COLO668 (cell line): ENCODE data around the gene SLC23A2.
A peak's percentile ranks its signal among the peaks of the same experiment; 100 is the strongest.
"Not testable (repeated sequence)": the region's sequence is repeated elsewhere in the genome, so short reads cannot be mapped to it uniquely, and the experiment has no call there.

Experiments used
- DNase-seq: peaks from one replicate; lab custom pipeline; 2025; ENCODE audit not compliant: unreplicated experiment; lab: John Stamatoyannopoulos, UW

SLC23A2 gene

DNA sequence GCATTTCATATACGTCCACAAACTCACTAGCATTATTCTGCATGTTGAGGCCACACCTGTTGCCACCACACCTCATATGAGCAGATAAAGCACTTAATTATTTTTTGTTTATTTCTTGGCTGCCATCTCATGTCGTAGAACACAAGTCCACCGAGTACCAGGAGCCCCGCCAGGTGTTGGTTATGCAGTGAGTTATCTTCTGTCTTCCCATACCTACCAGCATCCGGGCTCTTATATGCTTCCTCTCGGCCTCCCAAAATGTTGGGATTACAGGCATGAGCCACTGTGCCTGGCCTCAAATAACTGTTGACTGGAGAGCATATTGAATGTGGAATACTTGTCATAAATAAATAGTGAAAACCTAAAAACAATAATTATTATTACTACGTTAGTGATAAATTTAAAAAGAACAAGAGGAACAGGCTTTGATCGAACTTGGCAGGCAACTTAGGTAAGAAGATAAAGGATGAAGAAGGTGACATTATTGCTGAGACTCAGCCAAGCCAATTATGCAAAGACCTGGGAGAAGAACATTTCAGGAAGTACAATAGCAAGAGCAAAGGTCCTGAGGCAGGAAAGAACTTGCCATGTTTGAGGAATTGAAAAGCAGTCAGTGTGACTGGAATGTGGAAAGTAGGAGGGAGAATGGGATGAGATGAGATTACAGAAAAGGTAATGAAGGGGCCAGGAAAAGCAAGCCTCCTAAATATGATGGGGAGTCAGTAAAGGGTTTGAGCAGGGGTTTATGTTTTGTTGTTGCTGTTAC lies 12.6 kb upstream of the SLC23A2 start:
- DNase-seq, result no peak

GRCh38 chr20:5008759-5009158 lies 7.4 kb upstream of the SLC23A2 start:
- no peak for DNase-seq

- no peak for DNase-seq
Measured at GRCh38 chr20:5005326-5005725, 4.0 kb upstream of the SLC23A2 start.

DNA sequence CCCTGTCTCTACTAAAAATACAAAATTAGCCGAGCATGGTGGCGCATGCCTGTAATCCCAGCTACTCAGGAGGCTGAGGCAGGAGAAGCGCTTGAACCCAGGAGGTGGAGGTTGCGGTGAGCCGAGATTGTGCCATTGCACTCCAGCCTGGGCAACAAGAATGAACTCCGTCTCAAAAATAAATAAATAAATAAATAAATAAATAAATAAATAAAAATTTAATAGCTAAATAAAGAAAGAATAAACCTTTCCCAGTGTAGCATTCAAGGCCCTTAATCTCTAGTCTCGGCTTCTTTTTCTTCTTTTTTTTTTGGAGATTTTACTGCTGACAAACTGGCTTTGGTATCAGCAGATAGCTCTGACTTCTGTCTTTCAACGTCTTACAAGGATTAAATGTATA lies 3.5 kb upstream of the SLC23A2 start:
- DNase-seq, result not testable (repeated sequence)

GRCh38 chr20:5003626-5004025 lies 2.3 kb upstream of the SLC23A2 start:
- no peak for DNase-seq

DNA sequence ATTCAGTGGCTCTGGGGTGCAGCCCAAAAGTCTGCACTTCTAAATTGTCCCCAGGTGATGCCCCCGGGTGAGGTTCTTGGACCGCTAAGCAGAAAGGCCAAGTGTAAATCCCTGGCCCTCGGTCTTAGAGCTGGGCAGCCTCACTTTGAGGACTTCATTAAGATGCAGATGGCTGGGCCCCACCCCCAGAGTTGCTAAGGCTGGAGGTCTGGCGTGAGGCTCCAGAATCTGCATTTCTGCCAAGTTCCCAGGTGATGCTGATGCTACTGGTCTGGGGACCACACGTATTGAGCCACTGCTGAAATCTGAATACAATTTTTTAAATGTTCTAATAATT lies 735 bp upstream of the SLC23A2 start:
- DNase-seq, result no peak

- DNase-seq, result peak; percentile 58
Measured at GRCh38 chr20:5000263-5001173, 792 bp downstream of the SLC23A2 start.

- peak; percentile 73 for DNase-seq
Measured at GRCh38 chr20:4999788-5000187, 1.5 kb downstream of the SLC23A2 start.

DNA sequence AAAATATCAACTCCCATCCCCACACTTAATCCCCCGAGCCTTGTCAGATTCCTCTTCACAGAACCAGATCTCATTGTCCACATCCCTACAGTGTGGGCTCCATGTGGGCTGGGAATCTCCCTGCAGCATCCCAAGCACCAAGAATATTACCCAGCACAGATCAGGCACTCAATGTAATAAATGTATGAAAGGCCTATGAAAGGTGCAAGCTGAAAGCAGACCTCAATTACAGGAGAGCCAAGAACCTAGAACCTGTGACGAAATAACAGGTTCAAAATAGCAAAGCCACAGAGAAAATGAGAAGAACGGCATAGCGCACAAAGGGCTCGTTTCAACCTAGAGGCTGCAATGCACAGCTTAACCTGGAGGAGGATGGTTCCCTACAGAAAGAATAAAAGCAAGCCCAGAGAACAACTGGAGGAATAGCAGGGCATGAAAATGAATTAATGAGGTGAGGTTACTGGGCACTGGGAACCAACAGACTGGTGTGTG lies 3.1 kb downstream of the SLC23A2 start:
- no peak for DNase-seq

GRCh38 chr20:4997222-4997621 lies 4.1 kb downstream of the SLC23A2 start:
- DNase-seq, result no peak

DNA sequence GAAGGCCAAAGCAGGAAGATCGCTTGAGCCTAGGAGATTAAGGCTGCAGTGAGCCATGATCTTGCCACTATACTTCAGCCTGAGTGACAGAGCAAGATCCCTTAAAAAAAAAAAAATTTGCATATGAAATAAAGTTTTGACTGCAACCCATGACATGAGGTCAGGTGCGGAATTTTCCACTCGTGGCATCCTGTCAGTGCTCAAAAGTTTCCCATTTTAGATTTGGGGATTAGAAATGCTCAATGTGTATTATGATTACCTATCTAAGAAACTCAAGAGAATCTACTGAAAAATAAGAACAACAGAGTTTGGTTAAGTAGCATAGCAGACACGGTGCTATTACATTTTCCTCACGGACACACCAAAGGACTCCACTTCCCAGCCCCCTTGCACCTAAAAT lies 11.7 kb downstream of the SLC23A2 start:
- DNase-seq, result no peak

DNA sequence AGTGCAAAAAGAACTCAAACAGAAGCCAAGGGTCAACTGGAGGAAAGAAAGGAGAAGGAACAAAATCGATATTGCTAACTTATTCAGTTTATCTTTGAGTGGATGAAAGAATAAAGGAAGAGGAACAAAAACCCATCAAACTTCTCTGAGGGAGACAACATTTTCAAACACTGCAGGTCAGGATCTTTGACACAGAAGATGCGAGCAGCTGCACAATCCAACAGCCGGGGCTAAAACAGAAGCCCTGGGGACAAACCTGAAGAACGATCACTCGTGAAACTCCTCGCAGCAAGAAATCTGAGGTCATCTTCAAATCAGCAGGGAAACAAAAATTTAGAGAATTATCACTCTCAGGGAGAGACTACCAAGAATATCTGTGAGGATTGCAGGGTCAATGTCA lies 14.2 kb downstream of the SLC23A2 start:
- DNase-seq, result no peak

- no peak for DNase-seq
Measured at GRCh38 chr20:4985658-4986057, 15.7 kb downstream of the SLC23A2 start.

GRCh38 chr20:4982281-4982680 lies 19.0 kb downstream of the SLC23A2 start:
- DNase-seq, result no peak

- no peak for DNase-seq
Measured at GRCh38 chr20:4979841-4980410, 21.4 kb downstream of the SLC23A2 start.

DNA sequence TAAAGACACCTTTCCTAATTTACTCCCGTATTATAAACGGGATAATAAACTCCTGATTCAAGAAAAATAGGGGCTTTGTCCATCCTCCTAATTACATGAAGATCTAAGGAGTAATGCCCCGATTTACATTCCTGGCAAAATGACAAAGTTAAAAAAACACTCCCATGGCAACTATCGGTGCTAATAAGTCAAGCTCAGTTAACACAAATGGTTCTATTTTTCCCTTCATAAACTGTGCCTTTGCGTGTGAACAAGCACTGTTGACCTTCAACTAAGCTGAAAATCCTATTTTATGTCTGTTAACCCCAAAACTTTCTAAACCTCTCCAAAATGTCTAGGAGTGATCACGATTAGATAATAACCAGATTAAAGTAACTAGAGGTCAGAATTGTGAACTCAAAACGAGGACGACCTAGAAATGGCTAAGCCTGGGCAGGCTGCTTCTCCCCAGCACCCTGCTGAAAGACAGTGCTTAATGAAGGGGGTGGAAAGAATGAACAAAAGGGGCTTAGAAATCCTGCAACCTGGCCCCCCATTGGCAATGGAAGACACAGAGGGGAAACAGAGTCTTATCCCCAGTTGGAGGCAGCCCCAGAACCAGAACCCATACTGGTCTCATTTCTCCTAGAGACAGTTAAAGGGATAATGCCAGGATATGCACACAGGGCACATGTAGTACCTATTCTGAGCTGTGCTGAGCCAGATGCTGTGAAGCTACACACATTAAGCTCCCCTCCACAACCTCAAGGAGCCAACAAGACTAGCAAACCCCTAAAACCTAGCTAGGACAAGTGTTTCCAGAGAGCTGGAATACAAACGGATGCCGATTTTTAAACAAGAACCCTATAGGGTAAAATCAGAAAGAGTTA lies 23.0 kb downstream of the SLC23A2 start:
- DNase-seq, result no peak

- DNase-seq, result not testable (repeated sequence)
Measured at GRCh38 chr20:4976014-4976413, 25.3 kb downstream of the SLC23A2 start.

DNA sequence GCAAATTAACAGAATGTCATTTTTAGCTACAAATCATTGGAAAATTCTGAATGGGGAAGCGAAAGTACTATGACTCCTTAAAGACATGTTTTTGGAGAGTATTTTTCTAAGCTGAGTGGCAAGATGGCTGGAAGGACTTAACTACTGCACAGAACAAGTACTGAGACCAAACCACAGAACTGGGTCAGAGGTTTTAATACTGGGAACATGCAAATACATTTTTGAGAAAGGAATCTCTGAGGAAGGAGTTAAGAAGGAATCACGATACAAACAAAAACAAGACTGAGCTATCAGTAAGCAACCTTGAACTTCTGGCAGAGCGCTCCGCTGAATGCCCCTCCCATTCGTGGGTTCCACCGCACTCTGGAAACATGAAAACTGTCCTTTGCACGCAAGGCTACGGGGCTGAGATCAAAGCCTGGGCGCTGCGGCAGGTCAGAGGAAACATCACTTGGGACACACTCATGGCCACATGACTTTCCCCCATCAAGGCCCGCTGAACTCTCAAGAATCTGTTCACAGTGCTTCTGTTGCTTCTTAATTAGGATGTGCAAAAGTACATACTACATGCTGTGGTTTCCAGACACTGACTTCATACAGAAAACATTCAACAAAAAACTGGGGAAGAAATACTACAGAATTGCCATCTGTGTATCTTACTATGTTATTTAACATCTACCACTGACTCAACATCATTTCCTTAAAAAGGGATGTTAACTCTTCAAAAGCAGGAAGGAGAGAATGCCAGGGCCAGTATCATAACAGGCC lies 27.8 kb downstream of the SLC23A2 start:
- DNase-seq, result no peak

- no peak for DNase-seq
Measured at GRCh38 chr20:4972506-4973251, 28.6 kb downstream of the SLC23A2 start.
